Adipocyte (in vitro differentiated cells): Measurements from ENCODE around the gene FER.
A peak's percentile ranks its signal among the peaks of the same experiment; 100 is the strongest.

Experiments used
- DNase-seq: peaks from one replicate; pipeline ENCODE4 v3.0.0-alpha.2; 2015; ENCODE audit warnings: low read depth
- H3K27me3 ChIP-seq: replicated peaks from 2 replicates; pipeline ENCODE4 v1.7.0; 2013; ENCODE audit warnings: mild to moderate bottlenecking, low read length, moderate library complexity; ENCODE audit not compliant: control insufficient read depth, insufficient read depth
- H3K36me3 ChIP-seq: 2 replicates; pipeline ENCODE4 v1.7.0; 2013; ENCODE audit warnings: low read length, mild to moderate bottlenecking, moderate library complexity; ENCODE audit not compliant: control insufficient read depth, insufficient read depth, severe bottlenecking
- H3K4me1 ChIP-seq: 2 replicates; pipeline ENCODE4 v1.7.0; 2013; ENCODE audit warnings: mild to moderate bottlenecking, low read length, moderate library complexity; ENCODE audit not compliant: control insufficient read depth, insufficient read depth
- H3K4me3 ChIP-seq: 2 replicates; pipeline ENCODE4 v1.7.0; 2013; ENCODE audit warnings: mild to moderate bottlenecking, low read length, moderate library complexity
- H3K9ac ChIP-seq: 2 replicates; pipeline ENCODE4 v1.7.0; 2013; ENCODE audit warnings: mild to moderate bottlenecking, low read length, moderate library complexity
- H3K9me3 ChIP-seq: 2 replicates; pipeline ENCODE4 v1.7.0; 2013; ENCODE audit warnings: mild to moderate bottlenecking, low read length, moderate library complexity; ENCODE audit not compliant: control insufficient read depth

FER gene

GRCh38 chr5:109136906-109137305 lies 389.2 kb downstream of the FER start:
- Histone ChIP-seq H3K36me3 (no peaks in the 10 kb centered on the region), H3K4me1 (peaks cover 24% of the 10 kb centered on the region), H3K9me3 (no peaks in the 10 kb centered on the region), H3K27me3 (no peaks in the 10 kb centered on the region), H3K9ac (no peak overlapping the region), H3K4me3 (no peak overlapping the region)
- DNase-seq, result no peak

DNA sequence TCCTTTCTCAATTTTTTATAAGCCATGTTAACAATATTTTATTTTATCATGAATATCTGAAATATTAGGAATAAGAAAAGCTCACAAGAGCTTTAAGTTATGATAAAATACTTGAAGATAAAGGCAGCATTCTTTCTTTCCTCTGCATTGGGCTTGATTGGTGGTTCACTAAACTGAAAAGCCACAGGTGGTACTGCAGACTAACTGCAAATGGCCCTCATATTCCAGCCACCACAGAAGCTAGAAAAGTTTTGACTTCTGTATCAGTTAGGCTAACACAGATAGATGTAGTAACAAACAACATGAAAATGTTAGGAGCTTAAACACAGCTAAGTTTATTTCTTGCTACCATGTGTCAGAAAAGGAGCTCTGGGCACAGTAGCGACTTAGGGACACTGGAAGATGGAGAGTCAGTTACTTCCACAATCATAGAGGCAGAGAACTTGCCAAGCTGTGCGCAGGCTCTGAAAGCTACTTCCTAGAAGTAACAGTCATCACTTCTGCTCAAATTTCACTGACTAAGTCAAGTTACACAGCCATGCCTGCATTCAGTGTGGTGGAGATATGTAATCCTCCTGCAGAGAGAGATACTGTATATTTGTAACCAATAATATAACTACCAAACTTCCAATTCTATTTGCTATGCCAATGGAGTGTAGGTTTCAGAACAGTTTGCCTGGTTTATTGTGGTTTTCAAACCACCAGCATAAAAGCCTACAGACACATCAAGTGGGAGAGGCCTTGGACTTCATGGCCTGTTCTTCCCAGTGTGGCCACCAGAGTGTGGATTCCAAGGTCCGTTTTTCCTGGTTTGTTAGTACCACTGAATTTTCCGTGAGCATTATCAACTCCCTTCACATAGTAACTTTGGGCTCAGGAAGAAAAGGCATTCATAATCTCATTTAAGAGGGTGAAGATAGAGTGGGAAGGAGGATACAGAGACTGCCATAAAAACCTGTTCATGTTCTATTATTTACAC lies 393.8 kb downstream of the FER start:
- peak; percentile 12 for DNase-seq
- Histone ChIP-seq H3K4me3 (no peak overlapping the region), H3K36me3 (no peaks in the 10 kb centered on the region)

GRCh38 chr5:109143031-109143430 lies 395.3 kb downstream of the FER start:
- peaks cover 24% of the 10 kb centered on the region for H3K4me1 ChIP-seq
- H3K4me3 ChIP-seq, result no peak overlapping the region
- peak overlapping the region; percentile 19 for H3K9ac ChIP-seq
- no peaks in the 10 kb centered on the region for H3K9me3 ChIP-seq
- no peaks in the 10 kb centered on the region for H3K36me3 ChIP-seq
- DNase-seq, result no peak
- no peaks in the 10 kb centered on the region for H3K27me3 ChIP-seq

More for the DNA sequence above, 393.8 kb downstream of the FER start:
- Histone ChIP-seq H3K9me3 (no peaks in the 10 kb centered on the region), H3K9ac (no peak overlapping the region), H3K27me3 (no peaks in the 10 kb centered on the region), H3K4me1 (peaks cover 22% of the 10 kb centered on the region)

- no peaks in the 10 kb centered on the region for H3K27me3 ChIP-seq
- no peaks in the 10 kb centered on the region for H3K9me3 ChIP-seq
- no peak overlapping the region for H3K9ac ChIP-seq
- no peak for DNase-seq
- H3K4me3 ChIP-seq, result no peak overlapping the region
- H3K36me3 ChIP-seq, result no peaks in the 10 kb centered on the region
- H3K4me1 ChIP-seq, result peaks cover 22% of the 10 kb centered on the region
These were observed 397.4 kb downstream of the FER start for GRCh38 chr5:109145139-109145538.

GRCh38 chr5:109146591-109146990 lies 398.9 kb downstream of the FER start:
- Histone ChIP-seq H3K9ac (no peak overlapping the region), H3K4me3 (no peak overlapping the region), H3K27me3 (no peaks in the 10 kb centered on the region), H3K4me1 (peaks cover 16% of the 10 kb centered on the region), H3K9me3 (no peaks in the 10 kb centered on the region), H3K36me3 (no peaks in the 10 kb centered on the region)
- DNase-seq, result no peak

- no peaks in the 10 kb centered on the region for H3K27me3 ChIP-seq
- H3K9ac ChIP-seq, result no peak overlapping the region
- H3K4me1 ChIP-seq, result no peaks in the 10 kb centered on the region
- DNase-seq, result no peak
- no peaks in the 10 kb centered on the region for H3K36me3 ChIP-seq
- no peak overlapping the region for H3K4me3 ChIP-seq
- no peaks in the 10 kb centered on the region for H3K9me3 ChIP-seq
These were observed 404.9 kb downstream of the FER start for GRCh38 chr5:109152565-109152964.

DNA sequence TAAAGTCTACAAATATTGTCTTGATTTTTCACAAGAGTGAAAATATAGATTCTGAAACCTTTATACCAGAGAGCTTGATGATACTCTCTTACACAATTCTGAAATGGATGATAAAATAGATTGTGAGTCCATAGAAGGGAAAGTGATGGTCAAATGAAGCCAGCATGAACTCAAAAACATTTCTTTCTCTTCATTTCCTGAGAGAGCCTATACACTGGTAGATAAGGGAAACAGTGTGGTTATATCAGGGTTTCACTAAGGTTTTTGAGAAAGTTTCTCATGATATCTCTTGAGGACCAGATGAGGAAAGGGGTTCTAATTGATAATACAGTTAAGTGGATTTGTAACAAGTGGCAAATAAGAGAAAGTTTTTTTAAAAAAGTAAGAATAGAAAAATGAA lies 407.9 kb downstream of the FER start:
- H3K27me3 ChIP-seq, result no peaks in the 10 kb centered on the region
- H3K9me3 ChIP-seq, result no peaks in the 10 kb centered on the region
- no peaks in the 10 kb centered on the region for H3K36me3 ChIP-seq
- DNase-seq, result no peak
- no peaks in the 10 kb centered on the region for H3K4me1 ChIP-seq
- no peak overlapping the region for H3K9ac ChIP-seq
- no peak overlapping the region for H3K4me3 ChIP-seq

- no peaks in the 10 kb centered on the region for H3K27me3 ChIP-seq
- H3K9ac ChIP-seq, result no peak overlapping the region
- no peak for DNase-seq
- no peak overlapping the region for H3K4me3 ChIP-seq
- peaks cover 5% of the 10 kb centered on the region for H3K4me1 ChIP-seq
- no peaks in the 10 kb centered on the region for H3K36me3 ChIP-seq
- H3K9me3 ChIP-seq, result no peaks in the 10 kb centered on the region
These were observed 409.2 kb downstream of the FER start for GRCh38 chr5:109156885-109157284.

- H3K9ac ChIP-seq, result no peak overlapping the region
- no peaks in the 10 kb centered on the region for H3K27me3 ChIP-seq
- no peaks in the 10 kb centered on the region for H3K36me3 ChIP-seq
- no peak overlapping the region for H3K4me3 ChIP-seq
- no peak for DNase-seq
- peaks cover 17% of the 10 kb centered on the region for H3K4me1 ChIP-seq
- no peaks in the 10 kb centered on the region for H3K9me3 ChIP-seq
These were observed 412.8 kb downstream of the FER start for GRCh38 chr5:109160468-109160867.

GRCh38 chr5:109161914-109162683 lies 414.4 kb downstream of the FER start:
- H3K4me3 ChIP-seq, result peak overlapping the region; percentile 25
- peak; percentile 61 for DNase-seq
- H3K9me3 ChIP-seq, result no peaks in the 10 kb centered on the region
- H3K27me3 ChIP-seq, result no peaks in the 10 kb centered on the region
- H3K36me3 ChIP-seq, result no peaks in the 10 kb centered on the region
- H3K4me1 ChIP-seq, result peaks cover 17% of the 10 kb centered on the region
- H3K9ac ChIP-seq, result no peak overlapping the region

DNA sequence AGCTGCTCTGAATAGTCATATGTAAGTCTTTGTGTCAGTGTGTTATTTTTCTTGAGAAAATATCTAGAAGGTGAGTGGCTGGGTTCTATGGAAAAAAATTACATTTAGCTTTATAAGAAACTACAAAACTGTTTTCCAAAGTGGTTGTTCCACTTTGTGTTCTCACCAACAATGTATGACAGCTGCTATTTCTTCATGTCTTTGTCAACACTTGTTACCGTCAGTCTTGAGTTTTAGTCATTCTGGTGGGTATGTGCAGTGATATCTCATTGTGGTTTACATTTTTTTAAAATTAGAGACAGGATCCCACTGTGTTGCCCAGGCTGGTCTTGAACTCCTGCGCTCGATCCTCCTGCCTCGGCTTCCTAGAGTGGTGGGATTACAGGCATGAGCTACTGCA lies 415.6 kb downstream of the FER start:
- Histone ChIP-seq H3K36me3 (no peaks in the 10 kb centered on the region), H3K4me1 (peaks cover 17% of the 10 kb centered on the region), H3K4me3 (no peak overlapping the region), H3K9me3 (no peaks in the 10 kb centered on the region), H3K9ac (no peak overlapping the region), H3K27me3 (no peaks in the 10 kb centered on the region)
- DNase-seq, result no peak
